H9 (cell line): ENCODE measurements around the gene IFT122. TPM values are rescaled to one million over a fixed set of nuclear protein-coding genes. Genes with fewer than 3 reads are reported as not detected.

Experiments
- DNase-seq: peaks from one replicate; pipeline ENCODE4 v3.0.0-alpha.2; 2017
- H2AFZ ChIP-seq: one replicate; pipeline ENCODE4 v1.6.1; 2013; ENCODE audit warnings: mild to moderate bottlenecking, low read length, control low read depth, moderate library complexity
- H2AK5ac ChIP-seq: 2 replicates; pipeline ENCODE4 v1.6.1; 2013; ENCODE audit warnings: low read length, control low read depth, mixed read lengths; ENCODE audit not compliant: insufficient read length
- H2BK120ac ChIP-seq: one replicate; pipeline ENCODE4 v1.6.1; 2013; ENCODE audit warnings: low read depth, mild to moderate bottlenecking, low read length, control low read depth, inconsistent platforms; ENCODE audit not compliant: poor library complexity, severe bottlenecking
- H2BK12ac ChIP-seq: 2 replicates; pipeline ENCODE4 v1.6.1; 2013; ENCODE audit warnings: low read length, control low read depth, mixed read lengths, low read depth; ENCODE audit not compliant: insufficient read length
- H2BK15ac ChIP-seq: 2 replicates; pipeline ENCODE4 v1.6.1; 2013; ENCODE audit warnings: low read depth, low read length, control low read depth
- H2BK20ac ChIP-seq: one replicate; pipeline ENCODE4 v1.6.1; 2013; ENCODE audit warnings: low read depth, mild to moderate bottlenecking, low read length, control low read depth, inconsistent platforms; ENCODE audit not compliant: poor library complexity, severe bottlenecking
- H2BK5ac ChIP-seq: 2 replicates; pipeline ENCODE4 v1.6.1; 2013; ENCODE audit warnings: low read length, control low read depth, mixed read lengths; ENCODE audit not compliant: insufficient read length
- H3K14ac ChIP-seq: 2 replicates; pipeline ENCODE4 v1.6.1; 2013; ENCODE audit warnings: low read length, control low read depth; ENCODE audit not compliant: insufficient read depth
- H3K18ac ChIP-seq: 2 replicates; pipeline ENCODE4 v1.6.1; 2013; ENCODE audit warnings: low read depth, mild to moderate bottlenecking, mixed read lengths, low read length, control low read depth; ENCODE audit not compliant: insufficient read length
- H3K23ac ChIP-seq: 2 replicates; pipeline ENCODE4 v1.6.1; 2013; ENCODE audit warnings: low read length, control low read depth, mixed read lengths, low read depth; ENCODE audit not compliant: insufficient read length
- H3K23me2 ChIP-seq: 2 replicates; pipeline ENCODE4 v1.6.1; 2013; ENCODE audit warnings: low read depth, mild to moderate bottlenecking, mixed read lengths, low read length, control low read depth; ENCODE audit not compliant: insufficient read length, poor library complexity, severe bottlenecking
- H3K27ac ChIP-seq: 2 replicates; pipeline ENCODE4 v1.5.1; 2013; ENCODE audit warnings: low read length, control low read depth, mixed read lengths, low read depth; ENCODE audit not compliant: insufficient read length
- H3K27me3 ChIP-seq: 2 replicates; pipeline ENCODE4 v1.6.1; 2013; ENCODE audit warnings: low read length, control low read depth, inconsistent platforms; ENCODE audit not compliant: insufficient read depth
- H3K4ac ChIP-seq: 2 replicates; pipeline ENCODE4 v1.6.1; 2013; ENCODE audit warnings: low read depth, mild to moderate bottlenecking, control low read depth, inconsistent platforms, low read length, moderate library complexity
- H3K4me1 ChIP-seq: 2 replicates; pipeline ENCODE4 v1.6.1; 2013; ENCODE audit warnings: low read length, control low read depth, inconsistent platforms; ENCODE audit not compliant: insufficient read depth
- H3K4me2 ChIP-seq: 2 replicates; pipeline ENCODE4 v1.6.1; 2013; ENCODE audit warnings: low read length, control low read depth, mixed read lengths; ENCODE audit not compliant: insufficient read length, insufficient read depth
- H3K56ac ChIP-seq: 2 replicates; pipeline ENCODE4 v1.6.1; 2013; ENCODE audit warnings: low read depth, mild to moderate bottlenecking, mixed read lengths, low read length, control low read depth; ENCODE audit not compliant: insufficient read length
- H3K79me1 ChIP-seq: 2 replicates; pipeline ENCODE4 v1.6.1; 2013; ENCODE audit warnings: low read depth, mild to moderate bottlenecking, moderate library complexity, low read length, control low read depth, inconsistent platforms; ENCODE audit not compliant: insufficient read depth, poor library complexity, severe bottlenecking
- H3K79me2 ChIP-seq: 2 replicates; pipeline ENCODE4 v1.6.1; 2013; ENCODE audit warnings: low read length, control low read depth, inconsistent platforms; ENCODE audit not compliant: insufficient read depth
- H3K9ac ChIP-seq: 2 replicates; pipeline ENCODE4 v1.6.1; 2013; ENCODE audit warnings: low read length, control low read depth, mixed read lengths; ENCODE audit not compliant: insufficient read length; ENCODE audit errors: extremely low read depth
- H3K9me3 ChIP-seq: one replicate; pipeline ENCODE4 v1.6.1; 2013; ENCODE audit warnings: low read depth, low read length, inconsistent platforms; ENCODE audit not compliant: control insufficient read depth
- H3T11ph ChIP-seq: one replicate; pipeline ENCODE4 v1.6.1; 2013; ENCODE audit warnings: mild to moderate bottlenecking, low read length, control low read depth, inconsistent platforms
- H4K20me1 ChIP-seq: one replicate; pipeline ENCODE4 v1.6.1; 2013; ENCODE audit not compliant: control insufficient read depth, insufficient read length, insufficient read depth
- H4K5ac ChIP-seq: 2 replicates; pipeline ENCODE4 v1.6.1; 2013; ENCODE audit warnings: low read depth, mild to moderate bottlenecking, mixed read lengths, low read length, control low read depth; ENCODE audit not compliant: insufficient read length
- H4K8ac ChIP-seq: replicated peaks from 2 replicates; pipeline ENCODE4 v1.6.1; 2013; ENCODE audit warnings: low read length, control low read depth, mixed read lengths, low read depth; ENCODE audit not compliant: insufficient read length
- H4K91ac ChIP-seq: 2 replicates; pipeline ENCODE4 v1.6.1; 2013; ENCODE audit warnings: low read depth, mild to moderate bottlenecking, moderate library complexity, mixed read lengths, low read length, control low read depth; ENCODE audit not compliant: insufficient read length
- H3K27ac Mint-ChIP-seq, 3 experiments: 2 replicates in 2 of 3; 3 replicates in 1 of 3; pipeline ENCODE4 v1.8.0; 2020 to 2021; ENCODE audit warnings: mixed read lengths in 3 of 3, mild to moderate bottlenecking in 1 of 3, moderate library complexity in 1 of 3
- H3K27me3 Mint-ChIP-seq: 2 replicates; pipeline ENCODE4 v1.8.0; 2021; ENCODE audit warnings: low read depth, mild to moderate bottlenecking, moderate library complexity, mixed read lengths
- H3K36me3 Mint-ChIP-seq, 3 experiments: 2 replicates in 2 of 3; 3 replicates in 1 of 3; pipeline ENCODE4 v1.8.0; 2020 to 2021; ENCODE audit warnings: low read depth in 3 of 3, mixed read lengths in 3 of 3; ENCODE audit not compliant: insufficient read depth in 1 of 3
- H3K4me1 Mint-ChIP-seq, 2 experiments: 2 replicates each; pipeline ENCODE4 v1.8.0; 2020; ENCODE audit warnings: mixed read lengths in 2 of 2
- H3K4me3 Mint-ChIP-seq, 2 experiments: 2 replicates in 1 of 2; 3 replicates in 1 of 2; pipeline ENCODE4 v1.8.0; 2020 to 2021; ENCODE audit warnings: mild to moderate bottlenecking in 2 of 2, mixed read lengths in 2 of 2, moderate library complexity in 1 of 2
- H3K9me3 Mint-ChIP-seq, 2 experiments: 2 replicates in 1 of 2; 3 replicates in 1 of 2; pipeline ENCODE4 v1.8.0; 2020; ENCODE audit warnings: mild to moderate bottlenecking in 2 of 2, mixed read lengths in 2 of 2, moderate library complexity in 1 of 2
- CTCF ChIP-seq: fragments of 200-600 bp; sonication (generic); conservative IDR thresholded peaks from 3 replicates; pipeline ENCODE4 v1.8.0; 2021; ENCODE audit warnings: antibody characterized with exemption, mild to moderate bottlenecking
- WGBS: extraction: QIAGEN DNeasy Blood & Tissue Kit; methylation state at CpG from one replicate; pipeline ENCODE4 v1.1.7; 2013; ENCODE audit warnings: missing lambda C conversion rate, low lambda C conversion rate, mixed read lengths; ENCODE audit not compliant: insufficient read length; ENCODE audit errors: extremely low coverage; 5-methylcytosine and 5-hydroxymethylcytosine counted together
- total RNA-seq: library from RNA; stranded (reverse); gene quantifications from 2 replicates; pipeline ENCODE4 v1.2.1, GENCODE V29; 2021

IFT122 gene
- total RNA-seq, 1 experiment from 2014 or later, result 19.3 TPM

DNA sequence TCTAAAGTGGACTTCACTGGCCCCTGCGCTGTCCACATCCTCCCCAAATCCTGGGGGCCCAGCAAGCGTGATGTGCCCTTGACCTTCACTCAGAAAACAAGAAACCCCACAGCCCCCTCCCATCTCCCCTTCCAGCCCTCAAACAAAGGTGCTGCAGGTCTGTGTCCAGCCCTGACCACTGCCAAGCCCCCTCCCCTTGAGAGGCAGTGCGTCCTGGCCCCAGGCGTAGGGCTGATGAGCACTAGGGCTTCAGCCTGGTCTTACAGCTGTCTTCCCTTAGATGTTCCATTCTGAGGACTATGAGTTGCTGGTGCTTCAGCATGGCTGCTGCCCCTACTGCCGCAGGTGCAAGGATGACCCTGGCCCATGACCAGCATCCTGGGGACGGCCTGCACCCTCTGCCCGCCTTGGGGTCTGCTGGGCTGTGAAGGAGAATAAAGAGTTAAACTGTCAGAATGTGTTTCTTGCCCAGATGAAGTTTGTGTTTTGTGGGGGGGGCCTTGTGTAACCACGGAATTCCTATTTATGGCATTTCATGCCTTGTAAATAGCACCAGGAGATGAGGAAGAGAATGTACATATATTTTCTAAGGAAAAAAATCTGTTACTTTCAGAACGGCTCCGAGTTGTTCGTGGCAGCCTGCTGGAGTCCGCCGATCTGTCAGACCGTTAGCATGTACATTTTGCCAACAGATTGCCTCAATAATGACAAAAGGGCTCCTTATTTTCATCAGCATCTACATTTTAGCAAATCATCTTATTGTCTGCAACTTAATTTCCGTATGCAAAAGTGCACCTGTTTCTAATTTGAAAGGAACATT lies 80.1 kb downstream of the IFT122 start:
- no peak overlapping the region for H4K8ac ChIP-seq
- Mint-ChIP-seq H3K27me3 (no peaks in the 10 kb centered on the region), H3K27ac (peak overlapping the region in 1 of 3 experiments; percentile 79; a peak in 1 of 7 replicates), H3K4me1 (peaks cover 4 to 6% of the 10 kb centered on the region in 2 experiments; a peak in 3 of 4 replicates), H3K4me3 (no peak overlapping the region), H3K9me3 (no peaks in the 10 kb centered on the region), H3K36me3 (peaks cover 7 to 16% (median 10%) of the 10 kb centered on the region in 3 experiments)
- H2BK12ac ChIP-seq, result no peak overlapping the region
- no peak overlapping the region for H3K27ac ChIP-seq
- no peak for DNase-seq
- H3K4me2 ChIP-seq, result no peak overlapping the region
- no peak overlapping the region for H3K9ac ChIP-seq
- no peak overlapping the region for H2BK5ac ChIP-seq
- no peak overlapping the region for H2BK120ac ChIP-seq
- H3T11ph ChIP-seq, result no peak overlapping the region
- no peak overlapping the region for H3K4ac ChIP-seq
- H2AK5ac ChIP-seq, result no peak overlapping the region
- no CpG with 5 or more reads among the region's 15 CpGs for WGBS
- H3K14ac ChIP-seq, result no peak overlapping the region
- no peak overlapping the region for H2BK15ac ChIP-seq
- no peaks in the 10 kb centered on the region for H3K79me1 ChIP-seq
- H3K4me1 ChIP-seq, result no peaks in the 10 kb centered on the region
- H3K23ac ChIP-seq, result no peak overlapping the region
- H3K9me3 ChIP-seq, result no peaks in the 10 kb centered on the region
- no peak overlapping the region for H4K91ac ChIP-seq
- TF ChIP-seq CTCF, result no peak
- H4K20me1 ChIP-seq, result no peaks in the 10 kb centered on the region
- H3K56ac ChIP-seq, result no peak overlapping the region
- H4K5ac ChIP-seq, result no peak overlapping the region
- no peaks in the 10 kb centered on the region for H3K79me2 ChIP-seq
- no peak overlapping the region for H2BK20ac ChIP-seq
- no peaks in the 10 kb centered on the region; the same call in 1 of the 2 replicates for H3K27me3 ChIP-seq
- no peak overlapping the region for H2AFZ ChIP-seq
- H3K18ac ChIP-seq, result no peak overlapping the region
- H3K23me2 ChIP-seq, result no peaks in the 10 kb centered on the region
